Glomerular visceral epithelial cell (primary cell): Measurements from ENCODE around the gene HSD11B2.

ENCODE experiments used
- DNase-seq: peaks from one replicate; pipeline ENCODE4 v3.0.0-alpha.2; 2016; ENCODE audit errors: extremely low spot score

The HSD11B2 gene

DNA sequence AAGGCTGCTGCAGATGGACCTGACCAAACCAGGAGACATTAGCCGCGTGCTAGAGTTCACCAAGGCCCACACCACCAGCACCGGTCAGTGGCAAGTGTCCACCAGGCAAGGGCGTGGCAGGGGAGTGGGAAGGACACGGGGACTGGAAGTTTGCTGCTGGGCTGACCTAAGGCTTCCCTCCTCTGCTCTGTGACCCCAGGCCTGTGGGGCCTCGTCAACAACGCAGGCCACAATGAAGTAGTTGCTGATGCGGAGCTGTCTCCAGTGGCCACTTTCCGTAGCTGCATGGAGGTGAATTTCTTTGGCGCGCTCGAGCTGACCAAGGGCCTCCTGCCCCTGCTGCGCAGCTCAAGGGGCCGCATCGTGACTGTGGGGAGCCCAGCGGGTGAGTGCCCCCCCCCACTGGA is 4.8 kb downstream of the HSD11B2 start:
- no peak for DNase-seq

DNA sequence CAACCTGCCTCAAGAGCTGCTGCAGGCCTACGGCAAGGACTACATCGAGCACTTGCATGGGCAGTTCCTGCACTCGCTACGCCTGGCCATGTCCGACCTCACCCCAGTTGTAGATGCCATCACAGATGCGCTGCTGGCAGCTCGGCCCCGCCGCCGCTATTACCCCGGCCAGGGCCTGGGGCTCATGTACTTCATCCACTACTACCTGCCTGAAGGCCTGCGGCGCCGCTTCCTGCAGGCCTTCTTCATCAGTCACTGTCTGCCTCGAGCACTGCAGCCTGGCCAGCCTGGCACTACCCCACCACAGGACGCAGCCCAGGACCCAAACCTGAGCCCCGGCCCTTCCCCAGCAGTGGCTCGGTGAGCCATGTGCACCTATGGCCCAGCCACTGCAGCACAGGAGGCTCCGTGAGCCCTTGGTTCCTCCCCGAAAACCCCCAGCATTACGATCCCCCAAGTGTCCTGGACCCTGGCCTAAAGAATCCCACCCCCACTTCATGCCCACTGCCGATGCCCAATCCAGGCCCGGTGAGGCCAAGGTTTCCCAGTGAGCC is 5.8 kb downstream of the HSD11B2 start:
- DNase-seq = no peak

DNA sequence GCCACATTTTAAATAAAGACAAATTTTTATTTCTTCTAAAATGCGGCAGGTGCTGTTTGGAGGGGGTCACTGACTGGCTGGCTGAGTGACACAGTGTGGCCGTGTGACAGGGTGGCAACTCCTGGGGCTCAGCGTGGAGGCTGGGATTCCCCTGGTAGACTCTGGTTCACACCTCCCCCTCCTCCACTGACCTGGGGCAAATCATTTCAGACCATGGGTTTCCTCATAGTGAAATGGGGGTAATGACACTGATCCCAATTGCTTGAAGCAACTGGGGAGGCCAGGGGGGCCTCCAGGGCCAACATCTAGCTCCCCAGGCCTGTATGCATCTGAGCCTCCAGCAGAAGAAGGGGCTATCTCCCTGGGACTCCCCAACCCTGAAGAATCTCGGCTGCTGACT is 6.6 kb downstream of the HSD11B2 start:
- no peak for DNase-seq

DNA sequence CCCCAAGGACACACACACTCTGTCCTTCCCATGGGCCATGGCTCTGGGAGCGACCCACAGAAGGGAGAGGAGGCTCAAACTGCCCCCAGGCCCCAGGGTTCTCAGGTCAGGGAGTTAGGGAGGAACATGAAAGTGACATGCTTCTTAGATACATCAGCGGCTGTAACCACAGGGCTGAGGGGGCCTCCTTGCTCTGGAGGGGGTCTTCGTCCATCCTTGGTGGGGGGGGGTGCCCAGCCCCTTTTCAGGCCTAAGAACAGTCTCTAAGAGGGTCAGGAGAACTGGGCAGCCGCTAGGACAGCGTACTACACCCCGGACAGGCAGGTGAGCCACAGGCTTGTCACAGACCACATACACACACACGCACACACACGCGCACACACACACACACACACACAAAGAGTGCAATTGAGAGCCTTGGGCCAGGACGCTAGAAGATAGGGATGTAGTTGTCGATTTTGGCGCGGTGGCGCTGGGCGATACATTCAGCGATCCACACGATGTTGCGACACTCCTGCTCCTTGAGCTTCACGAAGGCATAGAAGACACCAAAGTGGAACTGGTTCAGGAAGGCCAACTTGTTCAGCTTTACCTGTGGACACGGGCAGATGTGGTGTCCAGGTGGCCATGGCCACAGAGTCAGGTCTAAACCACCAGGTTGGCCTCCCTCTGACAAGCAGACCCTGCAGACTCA is 7.3 kb downstream of the HSD11B2 start:
- DNase-seq = no peak

DNA sequence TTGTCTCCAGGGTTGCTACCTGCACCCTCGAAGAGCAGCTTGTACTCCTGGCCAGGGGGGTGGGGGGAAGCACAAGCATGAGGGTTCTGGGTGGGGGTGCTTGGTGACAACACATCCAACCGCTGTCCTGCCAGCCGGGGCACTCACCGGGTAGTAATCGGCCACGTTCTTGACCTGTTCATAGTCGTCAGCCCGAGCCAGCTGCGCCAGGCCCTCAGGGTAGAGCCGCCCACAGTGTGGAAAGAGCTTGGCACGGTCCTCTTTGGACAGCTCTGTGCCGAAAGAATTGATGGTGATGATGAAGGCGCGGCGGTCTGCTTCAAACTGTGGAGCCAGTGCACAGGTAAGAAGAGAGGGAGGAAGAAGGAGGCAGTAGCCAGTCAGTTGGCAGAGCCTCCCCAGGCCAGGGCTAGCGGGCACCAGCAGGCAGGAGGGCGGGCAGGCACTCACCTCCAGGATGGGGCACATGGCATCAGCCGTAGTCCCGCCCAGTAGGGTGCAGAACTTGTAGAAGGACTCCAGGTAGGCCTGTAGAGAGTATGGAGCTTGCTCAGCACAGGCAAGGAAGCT is 8.0 kb downstream of the HSD11B2 start:
- DNase-seq = no peak

DNA sequence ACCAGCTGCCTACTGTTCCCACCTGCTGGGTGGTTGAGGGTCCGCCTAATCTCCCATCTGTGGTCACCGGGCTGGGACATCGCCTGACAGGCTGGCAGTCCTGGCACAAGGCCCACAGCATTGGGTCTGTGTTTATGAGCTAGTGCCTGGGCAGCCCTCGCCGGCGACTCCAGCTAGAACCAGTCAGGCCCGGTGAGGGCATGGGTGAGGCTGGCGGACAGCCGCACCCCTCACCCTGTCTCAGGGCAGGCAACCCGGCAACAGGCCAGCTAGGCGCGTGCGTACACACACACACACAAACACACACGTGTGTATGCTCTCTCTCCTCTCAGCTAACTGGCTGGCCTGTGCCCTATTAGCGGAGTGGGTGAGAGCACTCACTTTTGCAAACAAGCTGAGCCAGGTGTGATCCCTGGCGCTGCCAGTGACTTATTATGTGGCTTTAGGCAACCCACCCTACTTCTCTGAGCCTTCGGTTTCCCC is 10.4 kb downstream of the HSD11B2 start:
- DNase-seq = no peak

DNA sequence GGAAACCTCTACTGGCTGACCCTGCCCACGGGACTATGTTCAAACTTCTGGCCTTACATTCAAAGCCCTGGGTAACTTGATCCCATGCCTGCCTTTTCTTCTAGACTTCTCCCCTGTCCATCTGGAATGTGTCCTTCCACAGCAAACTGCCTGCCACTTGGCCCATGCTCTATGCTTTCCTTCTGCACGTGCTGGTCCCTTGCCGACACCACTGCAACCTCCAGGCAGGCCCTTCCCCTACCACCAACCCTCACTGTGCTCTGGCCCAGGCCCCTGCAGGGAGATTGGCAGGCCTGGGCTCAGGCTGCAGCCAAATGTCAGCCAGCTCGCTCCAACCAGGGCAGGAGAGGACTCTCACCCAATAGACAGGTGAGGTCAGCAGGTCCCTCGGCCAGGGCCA is 11.0 kb downstream of the HSD11B2 start:
- no peak for DNase-seq

DNA sequence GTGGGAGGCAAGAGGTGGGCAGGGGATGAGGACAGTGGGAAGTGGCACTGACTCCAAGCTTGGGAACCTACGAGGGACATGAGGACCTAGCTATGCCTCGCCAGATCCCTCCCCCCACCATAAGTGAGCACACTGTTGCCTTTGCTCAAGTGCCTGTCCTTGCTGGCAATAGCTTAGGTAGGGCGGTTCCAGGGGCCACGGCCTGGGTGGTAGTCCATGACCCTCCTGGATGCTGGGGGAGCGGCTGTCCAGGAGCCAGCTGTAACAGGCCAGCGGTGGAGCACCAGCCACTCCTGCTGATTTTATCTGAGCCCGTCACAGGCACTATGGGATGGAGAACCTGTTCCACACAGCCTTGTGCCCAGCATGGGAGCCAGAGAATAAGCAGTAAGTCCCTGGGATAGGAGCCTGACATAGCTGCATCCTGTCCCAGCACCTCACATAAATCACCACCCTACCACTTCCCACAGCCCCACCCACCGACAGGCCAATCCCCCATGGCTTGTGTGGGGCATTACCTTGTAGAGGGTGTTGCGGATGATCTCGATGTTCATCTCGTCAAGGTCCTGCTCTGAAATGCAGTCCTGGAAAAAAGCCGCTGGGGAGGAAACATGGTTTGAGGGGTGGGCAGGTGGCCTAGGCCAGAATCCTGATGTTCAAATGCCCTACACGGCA is 11.8 kb downstream of the HSD11B2 start:
- no peak for DNase-seq

DNA sequence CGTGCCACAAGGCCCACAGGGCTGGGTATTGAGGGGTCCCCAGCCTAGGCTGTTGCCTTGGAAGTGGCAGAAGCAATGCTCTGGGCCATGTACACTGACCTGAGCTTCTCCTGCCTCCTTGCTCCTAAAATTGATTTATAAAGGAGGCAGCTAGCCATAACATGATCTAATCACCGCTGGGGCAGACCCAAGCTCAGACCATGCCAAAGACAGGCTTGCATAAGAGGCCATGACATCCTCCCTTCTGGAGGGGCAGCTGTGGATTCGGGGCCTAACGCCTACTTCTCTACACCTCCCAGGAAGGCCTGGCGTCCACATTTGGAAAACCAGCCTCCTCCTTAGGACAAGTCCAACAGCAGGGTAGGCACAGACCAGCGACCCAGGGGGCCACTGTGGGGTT is 12.3 kb downstream of the HSD11B2 start:
- no peak for DNase-seq

DNA sequence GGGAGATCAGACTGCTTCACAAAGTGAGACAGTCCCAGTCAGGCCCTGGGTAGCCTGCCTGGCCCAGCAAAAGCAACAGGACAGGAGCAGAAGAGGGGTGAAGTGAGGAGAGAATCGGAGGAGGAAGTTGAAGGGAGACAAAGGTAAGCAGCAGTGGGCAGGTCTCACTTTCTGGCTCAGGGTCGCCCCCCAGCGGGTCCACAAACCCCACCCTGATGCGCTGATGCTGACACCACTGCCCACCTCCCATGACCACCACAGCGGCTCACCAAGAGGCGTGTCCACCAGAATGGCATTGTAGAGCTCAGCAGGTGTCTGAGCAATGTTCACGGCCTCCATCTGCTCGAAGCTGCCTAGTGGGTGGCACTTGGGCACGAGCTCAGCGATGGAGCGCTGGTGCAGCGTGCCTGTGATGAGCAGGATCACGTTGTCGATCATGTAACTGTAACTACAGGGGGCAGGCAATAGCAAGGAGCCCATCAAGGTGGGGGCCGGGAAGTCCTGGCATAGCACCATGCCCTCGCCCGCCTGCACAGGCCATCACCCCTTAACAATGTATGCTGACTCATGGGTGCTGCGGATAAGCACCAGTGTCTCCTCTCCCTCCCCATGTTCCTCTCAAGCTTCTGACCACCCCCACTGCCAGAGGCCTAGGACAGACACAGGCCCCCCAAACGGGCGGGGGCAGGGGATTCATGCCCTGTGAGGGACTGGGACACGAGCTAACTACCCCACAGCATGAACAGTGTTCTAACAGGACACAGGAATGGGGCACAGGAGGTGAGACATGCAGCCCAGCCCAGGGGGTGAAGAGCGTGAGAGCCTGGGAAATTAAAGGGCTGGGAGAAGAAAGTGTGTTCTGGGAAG is 13.6 kb downstream of the HSD11B2 start:
- peak; percentile 42 for DNase-seq

DNA sequence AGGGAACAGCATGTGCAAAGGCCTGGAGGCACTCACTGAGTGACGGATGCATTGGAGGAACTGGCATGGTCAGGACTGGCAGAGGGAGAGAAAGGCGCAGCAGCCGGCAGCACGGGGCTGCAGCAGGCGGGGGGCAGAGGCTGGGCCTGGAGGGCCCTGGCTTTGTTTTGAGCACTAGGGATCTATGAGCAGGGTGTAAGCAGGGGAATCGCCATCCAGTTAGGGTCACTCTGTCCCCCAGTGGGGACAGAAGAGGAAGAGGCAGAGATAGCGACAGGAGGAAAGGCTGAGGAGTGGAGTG is 14.2 kb downstream of the HSD11B2 start:
- DNase-seq = no peak

DNA sequence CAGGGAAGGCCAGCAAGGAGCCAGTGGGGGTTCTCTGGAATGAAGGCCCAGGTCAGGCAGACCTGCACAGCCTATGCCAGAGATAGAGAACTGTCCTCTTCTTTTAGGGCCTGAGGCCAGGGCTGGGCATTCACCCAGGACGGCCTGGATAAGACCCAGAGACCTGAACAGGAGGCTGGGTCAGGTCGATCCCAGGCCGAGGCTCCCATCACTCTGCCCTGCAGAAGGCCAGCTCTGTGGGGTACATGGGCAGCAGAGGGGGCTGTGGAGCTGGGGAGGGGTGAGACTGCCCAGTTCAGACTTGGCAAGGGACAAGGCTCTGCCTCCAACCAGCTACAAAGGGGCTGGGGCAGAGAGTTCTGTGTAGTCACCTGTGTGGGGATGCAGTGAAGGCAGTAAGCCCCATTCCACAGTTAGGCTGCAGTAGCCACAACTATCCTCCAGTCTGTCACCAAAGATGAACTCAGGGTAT is 14.6 kb downstream of the HSD11B2 start:
- no peak for DNase-seq

DNA sequence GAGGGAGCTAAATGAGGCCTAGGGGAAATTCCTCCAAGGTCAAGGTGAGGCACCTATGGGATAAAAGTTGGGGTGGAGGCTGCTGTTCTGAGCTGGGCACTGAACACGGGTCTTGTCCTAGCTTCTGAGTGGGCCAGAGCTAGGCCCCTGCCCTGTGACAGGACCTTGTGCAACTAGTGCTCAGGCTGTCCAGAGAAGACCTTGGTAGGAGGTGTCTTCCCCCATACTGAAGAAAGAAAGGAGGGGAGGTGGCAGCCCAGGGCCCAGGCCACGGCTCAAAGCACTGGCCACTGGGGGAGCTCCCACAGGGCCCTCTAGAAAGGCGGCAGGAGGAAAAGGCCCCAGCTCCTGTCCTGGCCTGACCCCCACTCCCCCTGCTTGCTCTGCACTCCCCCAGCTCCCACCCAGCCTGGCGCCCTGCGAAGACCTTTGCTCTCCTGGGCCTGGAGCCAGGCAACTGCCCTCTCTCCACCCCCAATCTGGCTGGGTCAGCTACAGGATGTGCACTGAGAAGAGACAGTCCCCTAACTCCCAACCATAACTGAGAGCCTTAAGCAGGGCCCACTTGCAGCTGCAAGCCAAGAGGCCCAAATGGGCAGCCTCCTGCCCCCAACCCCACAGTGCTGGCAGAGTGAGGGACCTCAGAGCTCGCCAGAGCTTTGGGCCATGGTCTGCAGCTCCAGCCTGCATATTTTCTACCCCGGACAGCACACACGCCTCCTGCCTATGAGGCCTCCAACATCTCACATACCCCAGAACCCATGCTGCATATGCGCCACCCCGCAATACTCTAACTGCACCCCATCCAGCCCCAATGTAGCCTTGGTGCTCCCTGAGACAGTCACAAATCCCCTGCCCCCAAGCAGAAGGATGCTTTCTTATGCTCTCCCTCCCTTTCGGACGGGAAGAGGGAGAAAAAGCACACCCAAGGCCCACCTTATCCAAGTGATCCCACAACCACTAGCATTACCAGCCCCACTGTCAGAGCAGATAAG is 15.3 kb downstream of the HSD11B2 start:
- no peak for DNase-seq

DNA sequence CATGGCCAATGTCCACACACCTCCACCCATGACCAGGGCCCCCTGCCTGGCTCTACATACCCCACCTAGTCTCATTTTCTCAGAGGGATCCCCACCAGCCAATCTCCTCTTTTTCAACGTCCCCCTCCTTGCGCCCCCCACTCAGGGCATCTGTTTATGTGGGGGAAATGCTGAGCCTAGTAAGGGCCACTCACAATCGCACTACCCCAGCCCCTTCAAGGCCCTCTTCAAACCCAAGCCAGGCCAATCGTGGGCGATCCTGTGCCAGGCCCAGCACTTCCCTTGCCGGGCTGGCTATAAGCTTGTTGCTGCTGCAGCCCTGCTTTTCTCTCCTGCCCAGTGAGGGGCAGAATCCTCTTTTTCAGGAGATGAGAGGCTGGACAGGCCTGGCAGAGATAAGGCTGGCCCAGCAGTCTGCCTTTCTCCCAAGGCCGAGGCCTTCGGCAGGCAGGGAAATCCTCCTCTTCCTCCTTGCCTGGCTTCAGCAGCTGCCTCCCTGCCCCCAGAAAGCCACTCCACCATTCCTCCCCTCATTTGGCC is 16.1 kb downstream of the HSD11B2 start:
- no peak for DNase-seq

DNA sequence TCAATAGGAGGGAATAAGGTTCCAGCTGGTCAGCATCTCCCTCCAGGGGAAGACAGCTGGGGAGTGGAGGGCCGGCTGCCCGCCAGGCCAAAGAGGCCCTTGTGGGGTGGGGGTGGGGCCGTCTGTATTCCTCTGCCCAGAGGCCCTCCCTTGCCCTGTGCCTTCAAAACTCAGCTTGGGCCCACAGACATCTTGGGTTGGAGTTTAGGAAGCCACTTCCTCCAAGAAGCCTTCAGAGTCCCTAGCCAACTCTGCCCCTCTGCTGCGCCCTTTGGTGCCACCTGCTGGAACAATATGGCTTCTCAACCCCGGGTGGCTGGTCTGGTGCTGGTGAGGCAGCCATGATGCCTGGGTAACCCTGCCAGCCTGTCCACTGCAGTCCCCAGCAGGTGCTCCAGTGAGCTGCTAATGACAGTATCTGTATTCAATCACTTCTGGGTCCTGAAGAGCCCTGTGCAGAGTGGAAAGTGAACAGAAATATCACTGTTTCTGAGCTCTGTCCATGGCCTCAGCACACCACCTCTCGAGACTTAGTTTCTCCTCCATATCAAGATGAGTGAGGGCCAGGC is 16.7 kb downstream of the HSD11B2 start:
- DNase-seq = no peak

DNA sequence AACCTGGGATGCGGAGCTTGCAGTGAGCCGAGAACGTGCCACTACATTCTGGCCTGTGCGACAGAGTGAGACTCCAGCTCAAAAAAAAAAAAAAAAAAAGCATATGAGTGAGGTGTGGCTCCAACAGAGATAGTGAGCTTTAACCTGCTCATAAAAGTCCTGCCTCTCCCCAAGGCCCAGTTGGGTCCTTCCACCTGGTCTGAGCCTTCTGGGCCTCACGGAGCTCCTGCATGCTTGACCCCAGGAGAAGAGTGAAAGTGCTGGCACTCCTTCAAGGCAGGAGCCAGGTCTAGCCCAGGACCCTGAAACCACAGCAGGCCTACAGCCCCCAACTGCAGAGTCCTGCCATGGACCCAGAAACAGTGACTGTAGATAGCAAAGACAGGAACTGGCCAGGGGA is 17.7 kb downstream of the HSD11B2 start:
- DNase-seq = no peak

DNA sequence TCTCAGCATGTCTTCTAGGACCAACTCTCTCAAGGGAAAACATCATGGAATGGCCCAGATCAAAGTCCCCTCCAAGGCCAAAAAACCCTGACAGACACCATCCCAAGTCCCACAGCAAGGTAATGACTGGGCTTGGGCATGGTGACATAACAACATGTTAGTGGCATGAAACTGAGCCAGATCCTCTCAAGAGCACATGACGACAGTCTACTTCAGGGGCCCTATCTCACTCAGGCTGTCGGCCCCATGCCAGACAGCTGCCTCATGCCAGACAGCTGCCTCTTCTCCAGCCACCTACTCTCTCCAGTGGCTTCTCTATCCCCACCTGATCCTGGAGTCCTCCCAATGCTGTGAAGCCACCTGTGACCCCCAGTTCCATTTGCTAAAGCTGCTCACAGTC is 18.4 kb downstream of the HSD11B2 start:
- DNase-seq = no peak

DNA sequence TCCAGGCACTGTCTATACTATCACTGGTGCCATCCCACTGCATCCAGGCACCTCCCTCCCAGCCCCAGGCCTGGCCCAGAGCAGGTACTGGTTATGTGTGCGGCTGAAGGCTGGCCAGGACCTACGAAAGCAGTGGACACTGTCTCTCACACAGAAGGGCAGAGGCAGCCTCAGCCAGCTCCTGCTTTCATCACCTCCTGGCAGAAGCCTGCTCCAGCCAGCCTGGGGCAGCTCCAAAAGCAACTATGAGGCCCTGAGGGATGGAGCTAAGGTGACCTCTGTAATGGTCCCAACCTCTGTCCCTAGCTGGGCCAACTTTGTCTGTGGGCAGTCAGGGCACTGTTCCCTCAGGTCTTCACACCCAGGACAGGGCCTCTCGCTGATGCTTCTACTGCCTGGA is 18.8 kb downstream of the HSD11B2 start:
- no peak for DNase-seq

DNA sequence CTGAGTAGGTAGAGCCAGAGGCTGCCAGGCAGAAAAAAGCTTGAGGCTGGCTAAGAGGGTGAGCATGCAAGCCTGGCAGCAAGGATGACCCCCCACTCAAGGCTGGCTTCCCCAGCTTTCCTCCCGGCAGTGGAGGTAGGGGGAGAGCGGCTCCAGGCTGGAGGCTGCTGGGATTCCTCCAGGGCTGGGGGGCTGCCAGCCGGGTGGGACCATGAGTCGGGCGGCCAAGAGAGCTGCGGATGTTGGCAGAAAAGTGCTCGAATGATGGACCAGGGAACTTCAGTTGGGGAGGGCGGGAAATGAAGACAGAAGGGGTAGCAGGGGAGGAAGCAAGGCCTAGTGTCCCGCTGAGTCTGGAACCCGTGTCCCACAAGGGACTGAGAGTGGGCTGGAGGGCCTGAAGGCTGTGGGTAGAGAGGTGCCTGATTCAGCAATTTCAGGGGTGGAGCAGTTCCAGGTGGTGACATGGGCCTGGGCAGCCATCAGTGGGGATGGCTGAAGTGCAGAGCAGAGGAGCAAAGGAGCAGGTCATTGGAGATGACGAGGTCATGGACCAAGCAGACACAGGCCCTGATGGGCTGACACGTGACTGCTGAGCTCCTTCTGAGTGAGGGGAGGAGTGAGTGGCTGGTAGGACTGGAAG is 20.3 kb downstream of the HSD11B2 start:
- DNase-seq = no peak
